Fibroblast of skin of abdomen (primary cell): ENCODE measurements around the gene ECM2. TPM values are rescaled to one million over a fixed set of nuclear protein-coding genes. Genes with fewer than 3 reads are reported as not detected.
"Not testable (repeated sequence)": the region's sequence is repeated elsewhere in the genome, so short reads cannot be mapped to it uniquely, and the experiment has no call there.

Experiments
- DNase-seq: peaks from one replicate; pipeline ENCODE4 v3.0.0-alpha.2; 2013
- polyA plus RNA-seq, 2 experiments: library from polyadenylated mRNA; unstranded; fragments of 120-200 nt; gene quantifications; one replicate each; pipeline ENCODE4 v1.2.1, GENCODE V29; 2013; ENCODE audit not compliant: insufficient read length in 2 of 2

ECM2 gene
- 1.5 TPM for polyA plus RNA-seq (2013, experiment 1 of 2; ENCODE audit: insufficient read length)
- polyA plus RNA-seq (2013, experiment 2 of 2; ENCODE audit: insufficient read length): 1.6 TPM

- DNase-seq: peak; percentile 56
Observed at GRCh38 chr9:92535940-92536850, at the start of gene ECM2. Gene ECM2 (minus strand): TSS chr9:92535990. CDS start chr9:92522866, 13,124 bp downstream.

- no peak for DNase-seq
Observed at GRCh38 chr9:92576175-92576574, 40.4 kb upstream of the ECM2 start.

GRCh38 chr9:92573612-92574011 lies 37.8 kb upstream of the ECM2 start:
- DNase-seq: not testable (repeated sequence)

GRCh38 chr9:92571871-92572270 lies 36.1 kb upstream of the ECM2 start:
- not testable (repeated sequence) for DNase-seq

- peak; percentile 55 for DNase-seq
Observed at GRCh38 chr9:92564982-92565381, 29.2 kb upstream of the ECM2 start.

GRCh38 chr9:92564504-92564903 lies 28.7 kb upstream of the ECM2 start:
- DNase-seq: peak; percentile 74

- DNase-seq: peak; percentile 8
Observed at GRCh38 chr9:92563116-92564100, 27.6 kb upstream of the ECM2 start.

GRCh38 chr9:92562461-92562967 lies 26.7 kb upstream of the ECM2 start:
- DNase-seq: peak; percentile 92

GRCh38 chr9:92561374-92562330 lies 25.9 kb upstream of the ECM2 start:
- DNase-seq: peak; percentile 87

- no peak for DNase-seq
Observed at GRCh38 chr9:92558612-92559374, 23.0 kb upstream of the ECM2 start.

GRCh38 chr9:92550765-92551164 lies 15.0 kb upstream of the ECM2 start:
- DNase-seq: no peak

- peak; percentile 13 for DNase-seq
Observed at GRCh38 chr9:92547356-92547755, 11.6 kb upstream of the ECM2 start.

GRCh38 chr9:92545002-92545510 lies 9.3 kb upstream of the ECM2 start:
- no peak for DNase-seq

GRCh38 chr9:92543972-92544371 lies 8.2 kb upstream of the ECM2 start:
- DNase-seq: no peak

GRCh38 chr9:92538541-92538940 lies 2.8 kb upstream of the ECM2 start:
- peak; percentile 79 for DNase-seq

GRCh38 chr9:92534674-92535073 lies 1.1 kb downstream of the ECM2 start:
- DNase-seq: no peak

GRCh38 chr9:92534204-92534603 lies 1.6 kb downstream of the ECM2 start:
- no peak for DNase-seq

- DNase-seq: no peak
Observed at GRCh38 chr9:92530893-92531292, 4.9 kb downstream of the ECM2 start.

GRCh38 chr9:92529124-92529523 lies 6.7 kb downstream of the ECM2 start:
- no peak for DNase-seq

- no peak for DNase-seq
Observed at GRCh38 chr9:92528522-92528849, 7.3 kb downstream of the ECM2 start.
